Breast epithelium (tissue), 4 donors: ENCODE data around the gene UNC80. TPM values are rescaled to one million over a fixed set of nuclear protein-coding genes. Genes with fewer than 3 reads are reported as not detected.

Experiments
- DNase-seq, 2 donors: peaks; one replicate each; pipeline ENCODE4 v3.0.0-alpha.2; 2019; ENCODE audit warnings: low spot score in 2 of 2
- H3K27ac ChIP-seq, 2 donors: fragments of 200-600 bp; sonication (generic) in 1 of 2; one replicate each; pipeline ENCODE4 v1.5.1; 2016 to 2019; ENCODE audit warnings: mild to moderate bottlenecking in 1 of 2
- H3K27me3 ChIP-seq, 2 donors: fragments of 200-600 bp; sonication (generic) in 1 of 2; one replicate each; pipeline versions ENCODE4 v1.5.1 to v1.6.0; 2017 to 2019; ENCODE audit warnings: control low read depth in 1 of 2, mild to moderate bottlenecking in 1 of 2
- H3K36me3 ChIP-seq: fragments of 200-600 bp; one replicate; pipeline ENCODE4 v1.5.1; 2019
- H3K4me1 ChIP-seq, 2 donors: fragments of 200-600 bp; sonication (generic); one replicate each; pipeline ENCODE4 v1.5.1; 2016 to 2019; ENCODE audit warnings: control low read depth in 1 of 2
- H3K4me3 ChIP-seq, 3 donors: fragments of 200-600 bp; sonication (generic); 1 replicate in 2 of 3; 2 replicates in 1 of 3; pipeline ENCODE4 v1.5.1; 2016 to 2019; ENCODE audit warnings: mild to moderate bottlenecking in 3 of 3, moderate library complexity in 2 of 3
- H3K9me3 ChIP-seq, 2 donors: fragments of 200-600 bp; sonication (generic) in 1 of 2; one replicate each; pipeline ENCODE4 v1.5.1; 2016 to 2019; ENCODE audit warnings: control low read depth in 1 of 2
- CTCF ChIP-seq, 3 donors: fragments of 450-650 bp; IDR thresholded peaks; one replicate each; pipeline ENCODE4 v1.5.1; 2016 to 2017; ENCODE audit warnings: antibody characterized with exemption in 3 of 3, mild to moderate bottlenecking in 3 of 3, moderate library complexity in 3 of 3
- POLR2A ChIP-seq: fragments of 450-650 bp; IDR thresholded peaks from one replicate; pipeline ENCODE4 v1.6.1; 2016; ENCODE audit warnings: antibody characterized with exemption, mild to moderate bottlenecking, moderate library complexity
- POLR2AphosphoS5 ChIP-seq, 3 donors: sonication (generic); formaldehyde crosslinking; IDR thresholded peaks; one replicate each; pipeline ENCODE4 v1.6.1; 2017; ENCODE audit warnings: antibody characterized with exemption in 3 of 3
- intact Hi-C: fragments of 100-400 bp; cut with DNase I; formaldehyde crosslinking; loops from one replicate; pipeline ENCODE4 v1.15.1; 2023; ENCODE audit warnings: low total_unique reads
- total RNA-seq, 3 donors: library from RNA; depleted of rRNA; stranded (reverse); fragments of >200 nt; gene quantifications; one replicate each; pipeline ENCODE4 v1.1.0, GENCODE V29; 2016

UNC80 gene
- total RNA-seq = under 1 TPM in 1 of 3 donors, not detected in 2; under 0.01 TPM

- no peaks in the 10 kb centered on the region for H3K9me3 ChIP-seq
- TF ChIP-seq POLR2A (no peak), CTCF (IDR thresholded peaks at IDR 0.05) (no peak)
- no peak within 1 kb of the TSS for H3K27ac ChIP-seq
- H3K4me3 ChIP-seq = peak within 1 kb of the TSS in 2 of 3 donors; percentile 42 to 62
- peaks cover 0 to 4% of the 10 kb centered on the region in 2 donors for H3K27me3 ChIP-seq
- DNase-seq = peak; percentile 31 to 58
- H3K36me3 ChIP-seq = no peaks in the 10 kb centered on the region
- intact Hi-C loops = no loop called here
- no peaks in the 10 kb centered on the region for H3K4me1 ChIP-seq
Measured at GRCh38 chr2:209771474-209772289, at the start of gene UNC80. UNC80 (plus strand) TSS chr2:209771832; CDS start chr2:209772073, 241 bp downstream.

- intact Hi-C loops = no loop called here
- no peak for DNase-seq
- no peaks in the 10 kb centered on the region for H3K9me3 ChIP-seq
- H3K27ac ChIP-seq = no peak overlapping the region
- no peaks in the 10 kb centered on the region for H3K4me1 ChIP-seq
- H3K36me3 ChIP-seq = no peaks in the 10 kb centered on the region
- no peak overlapping the region for H3K4me3 ChIP-seq
- TF ChIP-seq CTCF (IDR thresholded peaks at IDR 0.05) (no peak), POLR2A (no peak), POLR2AphosphoS5 (IDR thresholded peaks at IDR 0.05) (no peak)
- H3K27me3 ChIP-seq = no peaks in the 10 kb centered on the region
Measured at GRCh38 chr2:209726311-209726710, 45.3 kb upstream of the UNC80 start.

DNA sequence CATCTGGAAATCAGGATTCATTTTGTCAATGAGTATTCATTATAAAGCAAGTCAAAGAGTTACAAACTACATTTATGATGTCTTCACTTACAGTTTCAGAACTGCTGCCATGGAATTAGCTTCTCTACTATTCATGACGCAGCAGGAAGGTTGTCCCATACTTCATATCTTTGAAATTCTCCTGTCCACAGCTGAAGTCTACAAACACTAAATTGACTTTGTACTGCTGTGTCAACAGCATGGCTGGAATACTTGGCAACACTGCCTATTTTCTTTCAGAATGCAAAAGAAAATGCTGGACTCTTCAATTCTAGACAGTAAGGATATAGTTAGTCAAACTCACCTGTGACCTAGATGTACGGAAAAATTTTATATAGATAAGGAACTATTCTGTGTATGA is 44.6 kb upstream of the UNC80 start:
- H3K9me3 ChIP-seq = no peaks in the 10 kb centered on the region
- H3K27me3 ChIP-seq = no peaks in the 10 kb centered on the region
- intact Hi-C loops = no loop called here
- TF ChIP-seq POLR2A (no peak), CTCF (IDR thresholded peaks at IDR 0.05) (no peak), POLR2AphosphoS5 (IDR thresholded peaks at IDR 0.05) (no peak)
- no peaks in the 10 kb centered on the region for H3K4me1 ChIP-seq
- DNase-seq = no peak
- H3K27ac ChIP-seq = no peak overlapping the region
- H3K4me3 ChIP-seq = no peak overlapping the region
- H3K36me3 ChIP-seq = no peaks in the 10 kb centered on the region

GRCh38 chr2:209734805-209735204 is 36.8 kb upstream of the UNC80 start:
- H3K36me3 ChIP-seq = no peaks in the 10 kb centered on the region
- DNase-seq = no peak
- H3K27ac ChIP-seq = no peak overlapping the region
- no peaks in the 10 kb centered on the region for H3K27me3 ChIP-seq
- H3K9me3 ChIP-seq = no peaks in the 10 kb centered on the region
- TF ChIP-seq POLR2AphosphoS5 (IDR thresholded peaks at IDR 0.05) (no peak), POLR2A (no peak), CTCF (IDR thresholded peaks at IDR 0.05) (no peak)
- H3K4me3 ChIP-seq = no peak overlapping the region
- intact Hi-C loops = no loop called here
- no peaks in the 10 kb centered on the region for H3K4me1 ChIP-seq

DNA sequence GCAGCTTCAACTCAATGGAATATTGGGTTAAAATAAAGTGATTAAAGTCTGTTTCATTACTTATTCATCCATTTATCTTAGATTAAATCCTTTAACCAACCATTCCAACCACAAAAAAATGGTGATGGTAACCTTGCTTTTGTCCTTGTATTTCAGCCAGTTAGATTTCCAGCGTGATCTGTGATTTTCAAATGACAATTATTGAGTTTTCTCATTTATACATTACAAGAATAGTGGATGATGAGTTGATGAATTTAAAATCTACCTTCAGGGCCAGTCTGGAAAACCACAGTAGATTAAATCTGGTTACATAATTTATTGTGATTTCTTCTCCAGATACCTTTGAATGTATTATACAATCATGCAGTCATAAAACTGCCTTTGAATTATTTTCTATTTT is 29.7 kb upstream of the UNC80 start:
- no peak for TF ChIP-seq POLR2A
- TF ChIP-seq CTCF (IDR thresholded peaks at IDR 0.05) = no peak
- Histone ChIP-seq H3K36me3 (no peaks in the 10 kb centered on the region), H3K4me3 (no peak overlapping the region), H3K9me3 (no peaks in the 10 kb centered on the region), H3K27me3 (no peaks in the 10 kb centered on the region), H3K27ac (no peak overlapping the region), H3K4me1 (no peaks in the 10 kb centered on the region)
- DNase-seq = no peak
- intact Hi-C loops = no loop called here
